Neural cell (in vitro differentiated cells): ENCODE data around the gene PHF11. TPM values are rescaled to one million over a fixed set of nuclear protein-coding genes. Genes with fewer than 3 reads are reported as not detected.

Source experiments
- H2AFZ ChIP-seq: fragments of 200-600, 300-800 bp; sonication (generic), shearing (Covaris generic); 2 replicates; pipeline ENCODE4 v1.6.0; 2014; ENCODE audit warnings: low read depth, mild to moderate bottlenecking, antibody characterized with exemption, low read length, moderate library complexity
- H3F3A ChIP-seq: fragments of 200-600 bp; shearing (Covaris generic); 2 replicates; pipeline ENCODE4 v1.6.1; 2016; ENCODE audit warnings: mild to moderate bottlenecking, moderate library complexity, mixed read lengths, antibody characterized with exemption, low read length; ENCODE audit not compliant: insufficient read depth, poor library complexity, severe bottlenecking
- H3K27ac ChIP-seq: fragments of 200-600, 300-800 bp; sonication (generic), shearing (Covaris generic); 2 replicates; pipeline ENCODE4 v1.5.1; 2014; ENCODE audit warnings: mild to moderate bottlenecking, low read length, moderate library complexity
- H3K27me3 ChIP-seq: fragments of 300-800, 200-600 bp; sonication (generic), shearing (Covaris generic); 2 replicates; pipeline ENCODE4 v1.6.0; 2014; ENCODE audit warnings: mild to moderate bottlenecking, low read depth, low read length, moderate library complexity; ENCODE audit not compliant: insufficient read depth
- H3K36me3 ChIP-seq: fragments of 300-800, 200-600 bp; sonication (generic), shearing (Covaris generic); 2 replicates; pipeline ENCODE4 v1.5.1; 2014; ENCODE audit warnings: mild to moderate bottlenecking, antibody characterized with exemption, low read length, moderate library complexity; ENCODE audit not compliant: insufficient read depth
- H3K4me2 ChIP-seq: fragments of 300-800, 200-600 bp; sonication (generic), shearing (Covaris generic); 2 replicates; pipeline ENCODE4 v1.6.0; 2014; ENCODE audit warnings: mild to moderate bottlenecking, low read length
- H3K4me3 ChIP-seq: fragments of 300-800, 200-600 bp; sonication (generic), shearing (Covaris generic); 2 replicates; pipeline ENCODE4 v1.5.1; 2014; ENCODE audit warnings: mild to moderate bottlenecking, low read length, moderate library complexity
- H3K79me2 ChIP-seq: fragments of 200-600 bp; shearing (Covaris generic); replicated peaks from 2 replicates; pipeline ENCODE4 v1.6.0; 2014; ENCODE audit warnings: mild to moderate bottlenecking, low read length, moderate library complexity; ENCODE audit not compliant: insufficient read depth
- H3K9ac ChIP-seq: fragments of 300-800, 200-600 bp; sonication (generic), shearing (Covaris generic); 2 replicates; pipeline ENCODE4 v1.6.1; 2016; ENCODE audit warnings: mild to moderate bottlenecking, low read length, mixed read lengths
- H3K9me2 ChIP-seq: fragments of 200-600 bp; shearing (Covaris generic); 2 replicates; pipeline ENCODE4 v1.6.1; 2016; ENCODE audit warnings: mild to moderate bottlenecking, low read length, mixed read lengths; ENCODE audit not compliant: insufficient read depth
- H3K9me3 ChIP-seq: fragments of 200-600, 300-800 bp; sonication (generic), shearing (Covaris generic); 2 replicates; pipeline ENCODE4 v1.6.1; 2016; ENCODE audit warnings: mild to moderate bottlenecking, mixed run types, low read length, moderate library complexity, mixed read lengths
- H4K20me1 ChIP-seq: fragments of 200-600 bp; shearing (Covaris generic); 2 replicates; pipeline ENCODE4 v1.6.1; 2016; ENCODE audit warnings: mild to moderate bottlenecking, mixed run types; ENCODE audit not compliant: insufficient read depth
- EZH2 ChIP-seq: fragments of 200-600, 300-800 bp; shearing (Covaris generic), sonication (generic); IDR thresholded peaks from 2 replicates; pipeline ENCODE4 v1.6.1; 2014; ENCODE audit warnings: antibody characterized with exemption, low read length, borderline replicate concordance, mild to moderate bottlenecking; ENCODE audit not compliant: insufficient read depth, poor library complexity, severe bottlenecking
- MXI1 ChIP-seq: fragments of 450-650 bp; conservative IDR thresholded peaks from 2 replicates; pipeline ENCODE4 v1.6.1; 2014; ENCODE audit warnings: antibody characterized with exemption, mild to moderate bottlenecking; ENCODE audit not compliant: poor library complexity, severe bottlenecking
- POLR2AphosphoS5 ChIP-seq: IDR thresholded peaks from 2 replicates; pipeline ENCODE4 v1.6.1; 2012
- RAD21 ChIP-seq: fragments of 450-650 bp; conservative IDR thresholded peaks from 2 replicates; pipeline ENCODE4 v1.6.1; 2014; ENCODE audit warnings: antibody characterized with exemption, mild to moderate bottlenecking, moderate library complexity
- REST ChIP-seq: IDR thresholded peaks from 2 replicates; pipeline ENCODE4 v1.6.1; 2012; ENCODE audit warnings: borderline replicate concordance
- SMC3 ChIP-seq: fragments of 450-650 bp; conservative IDR thresholded peaks from 2 replicates; pipeline ENCODE4 v1.6.1; 2014; ENCODE audit warnings: antibody characterized with exemption, mild to moderate bottlenecking, moderate library complexity; ENCODE audit not compliant: poor library complexity
- TAF1 ChIP-seq: IDR thresholded peaks from 2 replicates; pipeline ENCODE4 v1.6.1; 2012; ENCODE audit warnings: low read depth
- polyA plus RNA-seq: library from polyadenylated mRNA; depleted of rRNA; stranded (reverse); fragments of >200 nt; gene quantifications from 2 replicates; pipeline ENCODE4 v1.2.3, GENCODE V29; 2014

PHF11 gene
- polyA plus RNA-seq, 1 donor from 2014 or later = not detected

GRCh38 chr13:49464621-49465325, 31.0 kb upstream of the PHF11 start:
- no peaks in the 10 kb centered on the region for H3K9me2 ChIP-seq
- no peak overlapping the region for H3K4me2 ChIP-seq
- no peaks in the 10 kb centered on the region for H3F3A ChIP-seq
- H2AFZ ChIP-seq = no peak overlapping the region
- no peaks in the 10 kb centered on the region for H3K79me2 ChIP-seq
- no peak overlapping the region for H3K4me3 ChIP-seq
- H3K27me3 ChIP-seq = no peaks in the 10 kb centered on the region
- H4K20me1 ChIP-seq = no peaks in the 10 kb centered on the region
- H3K36me3 ChIP-seq = peaks cover 16% of the 10 kb centered on the region
- H3K9me3 ChIP-seq = no peaks in the 10 kb centered on the region
- TF ChIP-seq MXI1 (no peak), SMC3 (no peak), RAD21 (no peak), EZH2 (no peak), REST (no peak), TAF1 (no peak)
- H3K27ac ChIP-seq = no peak overlapping the region
- H3K9ac ChIP-seq = no peak overlapping the region

- no peak overlapping the region for H3K27ac ChIP-seq
- H3K36me3 ChIP-seq = peaks cover 16% of the 10 kb centered on the region
- no peak for TF ChIP-seq TAF1
- no peak for TF ChIP-seq REST
- no peak for TF ChIP-seq EZH2
- no peak for TF ChIP-seq POLR2AphosphoS5
- TF ChIP-seq MXI1 = no peak
- H4K20me1 ChIP-seq = no peaks in the 10 kb centered on the region
- H3K4me3 ChIP-seq = no peak overlapping the region
- H3K9me3 ChIP-seq = no peaks in the 10 kb centered on the region
- H3K4me2 ChIP-seq = no peak overlapping the region
- no peak overlapping the region for H2AFZ ChIP-seq
- no peaks in the 10 kb centered on the region for H3F3A ChIP-seq
- no peaks in the 10 kb centered on the region for H3K27me3 ChIP-seq
- H3K79me2 ChIP-seq = no peaks in the 10 kb centered on the region
- H3K9ac ChIP-seq = no peak overlapping the region
- no peaks in the 10 kb centered on the region for H3K9me2 ChIP-seq
Measured at GRCh38 chr13:49466292-49466838, 29.4 kb upstream of the PHF11 start.
